HepG2 (cell line): Measurements from ENCODE around the gene CDC27. TPM values are rescaled to one million over a fixed set of nuclear protein-coding genes. Genes with fewer than 3 reads are reported as not detected.

ENCODE experiments used
- ATAC-seq: fragments of 200-7000 bp; cut with Tn5 transposase; 3 replicates; pipeline ENCODE4 v1.9.1; 2020; ENCODE audit warnings: mild to moderate bottlenecking, moderate library complexity
- BruUV-seq: library from RNA; stranded (reverse); fragments of 400-500 nt; replicated peaks from 2 replicates; lab custom pipeline; 2021; lab: Mats Ljungman, UMichigan
- CTCF ChIA-PET: fragments of 300-600 bp; formaldehyde crosslinking; extraction: SDS; loops from one replicate; lab custom pipeline; 2021; ENCODE audit warnings: low total read pairs, inconsistent platforms, low intra/inter-chr PET ratio; lab: Yijun Ruan, JAX
- POLR2A ChIA-PET: fragments of 350-600 bp; sonication (Branson Sonifier 250); formaldehyde crosslinking; loops from one replicate; lab custom pipeline; 2020; ENCODE audit warnings: antibody characterized with exemption, inconsistent platforms; lab: Yijun Ruan, JAX
- DNase-seq: peaks from one replicate; pipeline ENCODE4 v3.0.0-alpha.2; 2015; ENCODE audit warnings: low spot score
- FAIRE-seq: peaks from 3 replicates; lab custom pipeline; 2011; peaks lifted over from hg19 to GRCh38; lab: Jason Lieb, UNC
- H2AFZ ChIP-seq: one replicate; pipeline ENCODE4 v1.6.1; 2011; ENCODE audit warnings: low read length, inconsistent platforms
- H3K27ac ChIP-seq: fragments of 300-600 bp; 3 replicates; pipeline ENCODE4 v1.8.0; 2011; ENCODE audit warnings: mixed run types, mild to moderate bottlenecking, mixed read lengths, low read length, inconsistent platforms; ENCODE audit not compliant: insufficient read depth; ENCODE audit errors: extremely low read length
- H3K27me3 ChIP-seq, 2 experiments: fragments of 200-600 bp in 1 of 2; 2 replicates in 1 of 2; 3 replicates in 1 of 2; pipeline versions ENCODE4 v1.6.0 to v1.8.0; 2011; ENCODE audit warnings: low read length in 2 of 2, mild to moderate bottlenecking in 2 of 2, moderate library complexity in 2 of 2, inconsistent platforms in 1 of 2; ENCODE audit not compliant: insufficient read depth in 2 of 2, control insufficient read depth in 1 of 2
- H3K36me3 ChIP-seq, 2 experiments: fragments of 200-600 bp in 1 of 2; replicated peaks in 1 of 2; 2 replicates in 1 of 2; 3 replicates in 1 of 2; pipeline versions ENCODE4 v1.5.1 to v1.8.0; 2011; ENCODE audit warnings: low read length in 2 of 2, inconsistent platforms in 1 of 2; ENCODE audit not compliant: insufficient read depth in 2 of 2, control insufficient read depth in 1 of 2
- H3K4me1 ChIP-seq: 2 replicates; pipeline ENCODE4 v1.5.1; 2012; ENCODE audit warnings: low read length, inconsistent platforms; ENCODE audit not compliant: insufficient read depth
- H3K4me2 ChIP-seq: 2 replicates; pipeline ENCODE4 v1.6.0; 2011; ENCODE audit warnings: low read depth, low read length, inconsistent platforms
- H3K4me3 ChIP-seq, 3 experiments: fragments of 200-600 bp in 1 of 3; sonication (generic), shearing (Covaris generic) in 1 of 3; replicated peaks in 1 of 3; 2 replicates each; pipeline ENCODE4 v1.5.1; 2011 to 2016; ENCODE audit warnings: low read length in 3 of 3, inconsistent platforms in 2 of 3, low read depth in 2 of 3, mild to moderate bottlenecking in 2 of 3, control low read depth in 1 of 3, mixed read lengths in 1 of 3; ENCODE audit not compliant: insufficient read depth in 1 of 3
- H3K79me2 ChIP-seq: one replicate; pipeline ENCODE4 v1.6.1; 2011; ENCODE audit warnings: low read length, inconsistent platforms; ENCODE audit not compliant: insufficient read depth
- H3K9ac ChIP-seq: 2 replicates; pipeline ENCODE4 v1.6.0; 2011; ENCODE audit warnings: mild to moderate bottlenecking, low read depth, low read length, inconsistent platforms; ENCODE audit not compliant: insufficient read depth
- H3K9me3 ChIP-seq: 2 replicates; pipeline ENCODE4 v1.5.1; 2012; ENCODE audit warnings: mild to moderate bottlenecking, low read length
- H4K20me1 ChIP-seq: 2 replicates; pipeline ENCODE4 v1.6.0; 2011; ENCODE audit warnings: inconsistent platforms, mild to moderate bottlenecking, low read length, moderate library complexity; ENCODE audit not compliant: insufficient read depth
- HNF4A ChIP-seq: sonication (generic); formaldehyde crosslinking; IDR thresholded peaks from 2 replicates; pipeline ENCODE4 v1.4.0; 2020; ENCODE audit warnings: missing genetic modification reagents
- IKZF1 ChIP-seq: fragments of 450-650 bp; IDR thresholded peaks from 2 replicates; pipeline ENCODE4 v1.7.1; 2016
- ZFAT ChIP-seq: sonication (generic); formaldehyde crosslinking; conservative IDR thresholded peaks from 2 replicates; pipeline ENCODE4 v1.8.1; 2023; ENCODE audit warnings: missing genetic modification reagents, inconsistent platforms
- ZNF274 ChIP-seq: sonication (generic); formaldehyde crosslinking; IDR thresholded peaks from 2 replicates; pipeline ENCODE4 v1.5.1; 2020; ENCODE audit warnings: mild to moderate bottlenecking, missing genetic modification reagents
- ZNF777 ChIP-seq: sonication (generic); formaldehyde crosslinking; IDR thresholded peaks from 2 replicates; pipeline ENCODE4 v1.4.0; 2020; ENCODE audit warnings: missing genetic modification reagents
- WGBS: methylation state at CpG from one replicate; pipeline ENCODE4 v1.1.6; 2017; ENCODE audit warnings: low lambda C conversion rate; 5-methylcytosine and 5-hydroxymethylcytosine counted together
- in situ Hi-C: cut with HindIII; loops from 2 replicates; pipeline ENCODE4 v1.10.0; 2017; ENCODE audit warnings: low pct_unique_long_range_greater_than_20kb; ENCODE audit not compliant: extremely low pct_ligation_motif_present
- intact Hi-C: fragments of 100-400 bp; cut with micrococcal nuclease; formaldehyde crosslinking; loops from one replicate; pipeline ENCODE4 v1.10.0; 2022; ENCODE audit not compliant: unreplicated experiment
- polyA plus RNA-seq, 8 experiments: library from polyadenylated mRNA; depleted of rRNA in 3 of 8; stranded (reverse) in 7 of 8; unstranded in 1 of 8; fragments of >200 nt; fragmentation: Illumina TruSeq in 4 of 8; extraction: Trizol in 4 of 8; gene quantifications; 2 replicates each; pipeline versions ENCODE4 v1.2.1 to v1.2.3, GENCODE V29; 2011 to 2016; ENCODE audit warnings: low read depth in 4 of 8, missing spikeins in 1 of 8, mixed read lengths in 1 of 8; ENCODE audit not compliant: insufficient read depth in 1 of 8
- total RNA-seq, 5 experiments: library from RNA; depleted of rRNA; stranded (reverse); fragments of >200 nt; fragmentation: Illumina TruSeq; extraction: Trizol; gene quantifications; 2 replicates each; pipeline ENCODE4 v1.2.3, GENCODE V29; 2016; ENCODE audit warnings: low read depth in 1 of 5
- TF ChIP-seq, protein P1 (sequence below): sonication (generic); formaldehyde crosslinking; IDR thresholded peaks from 2 replicates; pipeline ENCODE4 v1.5.1; 2020; ENCODE audit warnings: missing genetic modification reagents, mild to moderate bottlenecking, borderline replicate concordance
- TF ChIP-seq, protein P2 (sequence below): sonication (generic); formaldehyde crosslinking; IDR thresholded peaks from 2 replicates; pipeline ENCODE4 v1.4.0; 2020; ENCODE audit warnings: missing genetic modification reagents, low read depth, mild to moderate bottlenecking, borderline replicate concordance

The CDC27 gene
- total and polyA plus RNA-seq, 2 of the 13 experiments (the other 11 are each of a cell fraction or from before 2014, with no cell fraction given), result 80.7 to 102 TPM

GRCh38 chr17:47225911-47226688 is 37.0 kb upstream of the CDC27 start:
- Histone ChIP-seq H3K4me3 (no peak overlapping the region), H3K4me1 (peaks cover 43% of the 10 kb centered on the region), H4K20me1 (no peaks in the 10 kb centered on the region), H3K4me2 (no peak overlapping the region), H3K79me2 (no peaks in the 10 kb centered on the region), H3K9me3 (peaks cover 9% of the 10 kb centered on the region; the same call in 1 of the 2 replicates), H3K36me3 (no peaks in the 10 kb centered on the region), H2AFZ (no peak overlapping the region), H3K9ac (no peak overlapping the region), H3K27me3 (peaks cover 7 to 22% of the 10 kb centered on the region in 2 experiments; a peak in 3 of 5 replicates), H3K27ac (no peak overlapping the region)
- DNase-seq, result no peak
- 69% methylated on average over 2 of the region's 2 CpGs for WGBS
- POLR2A ChIA-PET, result no interaction called here
- TF ChIP-seq, protein P1, sequence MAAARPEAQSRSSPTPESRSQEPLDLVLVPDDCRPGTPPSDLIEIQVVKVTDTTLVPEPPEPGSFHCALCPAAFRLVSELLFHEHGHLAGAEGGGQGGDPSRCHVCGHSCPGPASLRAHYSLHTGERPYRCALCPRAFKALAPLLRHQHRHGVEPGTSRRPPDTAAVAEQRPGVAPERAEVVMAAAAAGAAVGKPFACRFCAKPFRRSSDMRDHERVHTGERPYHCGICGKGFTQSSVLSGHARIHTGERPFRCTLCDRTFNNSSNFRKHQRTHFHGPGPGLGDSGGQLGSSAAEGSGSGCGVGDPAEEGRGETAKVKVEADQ (CRISPR knock-in tag), result no peak
- TF ChIP-seq ZNF777 (CRISPR knock-in tag), result no peak
- TF ChIP-seq, protein P2, sequence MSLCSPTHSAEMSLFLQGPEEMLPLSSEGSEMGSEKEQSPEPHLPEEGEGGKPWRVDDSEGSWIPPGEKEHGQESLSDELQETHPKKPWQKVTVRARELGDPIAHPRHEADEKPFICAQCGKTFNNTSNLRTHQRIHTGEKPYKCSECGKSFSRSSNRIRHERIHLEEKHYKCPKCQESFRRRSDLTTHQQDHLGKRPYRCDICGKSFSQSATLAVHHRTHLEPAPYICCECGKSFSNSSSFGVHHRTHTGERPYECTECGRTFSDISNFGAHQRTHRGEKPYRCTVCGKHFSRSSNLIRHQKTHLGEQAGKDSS, result no peak
- no peak for TF ChIP-seq ZNF274 (CRISPR knock-in tag)
- TF ChIP-seq HNF4A (CRISPR knock-in tag), result no peak
- no peak for TF ChIP-seq IKZF1
- no peak for TF ChIP-seq ZFAT (CRISPR knock-in tag)
- no peak for ATAC-seq
- in situ Hi-C loops, result no loop called here
- no peak for FAIRE-seq
- BruUV-seq, result no TSS peak
- CTCF ChIA-PET, result no interaction called here
- intact Hi-C loops, result loop anchor here (10.0 kb wide), 1 partner anchor 389 kb away; no protein-coding TSS in a partner anchor
